ENCODE data around the gene OTX2.

OTX2 gene

DNA sequence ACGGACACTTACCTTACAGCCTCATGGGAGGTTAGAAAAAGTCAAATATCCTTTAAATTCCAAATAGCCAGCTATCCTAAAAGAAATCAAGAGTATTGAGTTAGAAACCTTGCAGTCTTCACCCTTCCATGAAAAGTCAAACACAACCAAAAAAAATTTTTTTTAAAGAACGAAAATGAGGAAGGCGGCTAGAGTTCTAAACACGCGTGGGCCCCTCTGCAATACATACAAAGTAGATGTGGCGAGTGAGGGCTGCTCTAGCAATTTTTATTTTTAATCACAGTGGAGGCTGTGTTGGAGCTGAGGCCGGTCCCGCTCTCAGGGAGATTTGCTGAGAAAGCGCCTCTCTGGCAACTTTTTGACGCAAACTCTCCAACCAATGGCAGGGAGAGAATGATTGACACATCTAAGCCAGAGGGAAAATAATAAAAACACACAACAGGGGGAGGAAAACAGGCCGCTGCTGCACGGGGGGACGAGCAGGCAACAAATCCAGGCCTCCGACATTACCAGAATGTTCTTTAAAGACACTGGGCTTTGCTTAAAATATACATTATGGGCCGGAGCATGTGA lies at the start of gene OTX2:
Gene OTX2 (minus strand): TSS at position 333 of the 573 bp plus-strand sequence. CDS start 5,023 bp downstream, outside the sequence.
- no peak for DNase-seq (ENCODE audit: low spot score)

DNA sequence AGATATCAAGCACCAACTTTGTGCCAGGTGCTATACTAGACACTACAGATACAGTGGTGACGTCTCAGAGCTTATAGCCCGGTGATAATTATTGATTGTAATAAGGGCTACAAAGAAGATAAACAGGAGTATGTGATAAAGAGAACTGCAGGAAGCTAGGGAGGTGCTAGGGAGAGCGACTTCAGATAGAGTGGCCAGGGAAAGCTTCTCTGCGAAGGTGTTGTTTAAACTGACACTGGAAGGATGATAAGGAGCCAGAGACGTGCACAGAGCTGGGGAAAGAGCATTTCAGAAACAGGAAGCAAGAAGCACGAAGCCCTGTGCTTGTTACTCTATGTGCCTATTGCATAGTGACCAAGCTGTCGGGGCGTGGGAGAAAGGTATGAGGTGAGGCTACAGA lies 48.1 kb upstream of the OTX2 start:
- no peak for DNase-seq (ENCODE audit: low spot score)

DNA sequence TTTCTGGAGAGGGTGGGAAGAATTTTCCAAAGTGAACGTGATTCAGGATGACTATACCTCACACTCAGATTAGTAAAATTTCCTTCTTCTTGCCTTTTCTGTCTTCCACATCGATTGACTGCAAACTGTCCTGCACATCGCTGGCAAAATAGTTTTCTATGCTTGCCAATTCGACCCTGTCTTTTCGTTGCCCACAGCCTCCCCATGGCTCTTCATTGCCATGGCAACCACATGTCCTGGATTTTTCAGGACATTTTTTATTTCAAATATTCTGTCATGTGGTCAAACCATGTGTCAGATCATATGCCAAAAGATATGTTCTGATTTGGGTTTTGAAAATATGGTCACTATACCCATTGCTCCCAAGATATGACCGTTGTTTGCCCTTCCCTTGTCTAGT lies 46.9 kb upstream of the OTX2 start:
- no peak for DNase-seq (ENCODE audit: low spot score)

DNA sequence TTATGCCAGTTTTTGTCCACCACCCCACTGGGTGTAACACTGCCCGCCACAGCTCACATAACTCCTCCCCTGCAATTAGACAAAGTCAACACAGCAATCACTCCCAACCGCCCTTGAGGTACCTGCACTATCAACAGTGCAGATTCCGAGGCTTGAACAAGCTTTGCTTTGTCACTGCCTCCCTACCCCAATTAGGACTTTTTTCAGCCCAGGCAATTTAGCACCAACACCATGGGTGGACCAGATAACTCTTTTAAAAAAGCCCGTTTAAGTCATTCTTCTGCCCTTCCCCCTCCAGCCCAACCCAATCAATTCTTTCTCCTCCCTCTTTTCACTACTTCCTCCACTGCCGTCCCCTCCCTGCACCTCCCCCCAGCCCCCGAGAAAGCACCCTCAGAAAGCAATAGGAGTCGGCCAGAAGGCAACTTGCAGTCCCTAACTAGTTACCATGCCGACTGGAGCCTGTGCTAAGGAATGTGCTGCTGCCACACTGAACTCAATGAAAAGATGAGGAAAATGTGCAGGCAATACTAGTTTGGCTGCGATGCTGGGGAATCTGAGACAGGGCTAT lies 45.7 kb upstream of the OTX2 start:
- DNase-seq (ENCODE audit: low spot score), result peak; percentile 13

DNA sequence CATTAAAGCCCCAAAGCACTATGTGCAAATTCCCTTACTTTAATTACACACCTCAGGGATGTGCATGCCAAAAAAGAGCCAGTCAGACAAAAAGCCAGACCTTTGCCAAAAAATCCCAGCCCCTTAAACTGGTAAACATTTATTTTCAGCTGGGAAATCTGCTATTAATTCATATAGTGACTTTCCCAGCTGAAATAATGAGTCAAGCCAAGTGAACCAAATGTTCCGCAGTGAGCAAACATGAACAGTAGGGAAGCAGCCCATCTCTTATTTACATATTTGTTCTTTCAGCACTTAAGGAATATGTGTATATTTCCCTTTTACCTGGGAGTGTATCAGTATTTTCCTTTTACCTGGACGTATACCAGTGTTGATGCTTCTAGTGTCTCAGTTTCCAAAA lies 44.0 kb upstream of the OTX2 start:
- DNase-seq (ENCODE audit: low spot score), result no peak

DNA sequence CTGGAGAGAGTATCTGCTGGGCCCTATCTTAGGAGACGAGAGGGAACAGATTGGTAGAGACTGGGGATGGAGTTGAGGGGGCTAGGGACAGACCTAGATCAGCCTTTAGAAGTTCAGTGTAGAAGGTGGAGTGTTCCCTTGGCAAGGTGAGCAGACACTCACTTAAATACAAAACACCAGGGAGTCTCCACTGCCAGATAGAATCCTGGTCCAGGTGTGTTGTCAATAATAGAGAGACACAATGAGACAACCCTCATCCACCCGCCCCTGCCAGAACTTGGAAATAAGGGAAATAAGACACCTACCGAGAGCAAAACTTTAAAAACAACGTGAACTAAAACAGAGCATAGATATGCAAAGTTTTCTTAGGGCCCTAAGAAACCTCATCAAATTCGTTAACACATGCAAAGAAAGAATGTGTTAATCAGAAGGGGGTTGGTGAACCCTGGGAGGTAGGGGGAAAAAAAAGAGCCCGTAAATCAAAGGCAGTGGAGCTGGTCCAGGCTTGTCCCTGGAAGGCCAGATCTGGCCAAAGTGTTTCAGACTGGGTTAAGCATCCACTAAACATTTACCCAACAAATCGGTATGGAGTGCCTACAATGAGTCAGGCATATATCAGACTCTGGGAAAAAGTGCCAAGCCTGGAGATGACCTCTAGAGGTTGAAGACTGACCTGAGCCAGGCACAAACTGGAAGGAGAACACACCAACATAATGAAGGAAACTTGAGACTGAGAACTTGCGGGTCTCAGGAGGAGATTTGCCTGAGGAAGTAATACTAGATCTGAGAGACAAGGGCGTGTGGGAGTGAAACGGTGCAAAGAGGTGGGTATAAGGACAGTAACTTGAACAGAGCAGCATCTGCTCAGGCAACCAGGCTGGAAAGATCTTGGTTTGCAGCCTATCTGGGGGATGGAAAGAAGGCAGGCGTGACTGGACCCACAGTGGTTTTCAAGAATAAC lies 37.0 kb upstream of the OTX2 start:
- no peak for DNase-seq (ENCODE audit: low spot score)

DNA sequence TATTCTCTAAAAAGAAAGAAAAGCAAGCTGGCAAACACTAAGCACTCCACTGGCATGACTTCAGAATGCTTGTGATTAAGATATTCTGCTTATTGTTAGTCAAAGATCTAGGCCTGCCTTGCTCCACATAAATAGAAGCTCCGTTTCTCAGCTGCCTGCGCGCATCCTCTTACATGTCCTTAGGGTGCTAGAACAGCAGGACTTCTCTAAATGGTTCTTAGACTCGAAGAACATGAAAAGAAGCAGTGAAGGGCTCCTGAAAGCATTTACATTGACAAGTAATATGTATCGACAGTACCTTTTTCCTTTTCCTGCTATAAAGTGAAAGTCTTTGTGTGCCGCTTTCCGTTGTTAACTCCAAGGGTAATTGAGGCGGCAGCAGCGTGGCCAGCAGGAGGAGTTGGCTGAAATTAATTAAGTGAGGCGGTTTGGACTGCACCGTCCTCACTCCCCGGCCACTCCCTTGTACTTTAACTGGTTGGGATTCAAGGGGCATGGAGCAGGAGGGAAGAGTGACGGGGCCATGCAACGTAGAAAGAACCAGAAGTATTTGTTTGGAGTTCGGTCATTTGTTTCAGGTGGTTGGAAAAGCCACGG lies 34.2 kb upstream of the OTX2 start:
- no peak for DNase-seq (ENCODE audit: low spot score)

DNA sequence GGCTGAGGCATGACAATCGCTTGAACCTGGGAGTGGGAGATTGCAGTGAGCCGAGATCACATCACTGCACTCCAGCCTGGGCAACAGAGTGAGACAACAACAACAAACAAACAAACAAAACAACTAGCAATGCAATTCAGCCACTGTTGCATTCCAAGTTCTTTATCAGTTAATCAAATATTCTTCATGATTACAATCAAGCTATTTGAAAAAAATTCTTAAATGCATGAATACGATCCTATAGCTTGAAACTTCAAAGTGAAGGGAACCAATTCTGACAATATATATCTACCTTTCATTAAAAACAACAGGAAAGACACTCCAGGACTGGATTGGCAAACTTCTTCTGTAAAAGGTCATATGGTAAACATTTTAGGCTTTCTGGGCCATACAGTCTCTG lies 31.3 kb upstream of the OTX2 start:
- no peak for DNase-seq (ENCODE audit: low spot score)

DNA sequence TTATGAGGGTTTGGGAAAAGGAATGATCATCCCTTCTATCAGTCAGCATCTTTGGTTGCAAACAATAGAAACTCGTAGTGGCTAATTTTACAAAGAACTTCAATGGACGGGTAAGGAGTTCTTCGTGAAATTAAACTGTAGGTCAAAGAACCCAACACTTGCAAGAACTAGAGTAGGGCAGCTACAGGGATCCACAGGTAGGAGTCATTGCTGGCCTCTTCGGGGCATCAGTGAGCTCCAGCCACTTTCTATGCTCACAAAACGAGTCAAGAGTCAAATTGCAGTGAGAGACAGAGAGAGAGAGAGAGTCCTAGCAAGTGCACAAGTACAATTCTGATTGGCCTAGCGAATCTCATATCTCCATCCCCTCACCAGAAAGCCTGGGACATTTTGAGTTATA lies 29.9 kb upstream of the OTX2 start:
- no peak for DNase-seq (ENCODE audit: low spot score)

DNA sequence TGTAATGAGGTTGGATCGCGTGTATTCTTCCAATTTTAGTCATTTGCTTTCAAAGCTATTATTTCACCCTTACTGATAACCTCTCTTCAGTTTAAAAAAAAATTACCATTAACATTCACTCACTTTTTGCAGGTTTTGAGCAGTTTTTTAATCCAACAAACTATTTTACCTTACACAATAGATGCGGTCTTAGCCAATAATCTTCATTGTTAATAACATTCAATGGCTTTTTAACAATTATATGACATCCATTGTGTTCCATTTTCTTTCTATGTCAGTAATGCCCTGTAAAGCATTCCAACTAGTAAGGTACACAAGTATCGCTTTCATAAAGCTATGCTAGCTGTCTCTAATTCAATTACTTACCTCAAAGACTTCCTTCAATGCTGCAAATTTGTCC lies 18.9 kb upstream of the OTX2 start:
- DNase-seq (ENCODE audit: low spot score), result no peak

DNA sequence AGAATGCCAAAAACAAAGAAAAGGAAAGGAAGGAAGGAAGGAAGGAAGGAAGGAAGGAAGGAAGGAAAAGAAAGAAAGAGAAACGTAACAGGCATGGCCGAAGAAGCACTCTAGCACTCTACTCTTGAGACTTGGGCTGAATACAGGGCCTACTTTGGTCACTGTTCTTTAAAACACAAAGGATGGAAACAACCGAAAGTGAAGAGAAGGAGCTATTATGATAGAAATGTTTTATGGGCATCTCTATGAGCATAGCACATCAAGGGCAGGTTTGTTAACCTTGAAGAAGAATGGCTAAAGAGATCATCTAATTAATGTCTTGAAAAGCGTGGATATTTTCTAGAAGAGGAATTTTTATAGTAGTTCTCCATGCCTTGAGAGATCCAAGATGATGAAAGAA lies 15.9 kb upstream of the OTX2 start:
- DNase-seq (ENCODE audit: low spot score), result no peak

DNA sequence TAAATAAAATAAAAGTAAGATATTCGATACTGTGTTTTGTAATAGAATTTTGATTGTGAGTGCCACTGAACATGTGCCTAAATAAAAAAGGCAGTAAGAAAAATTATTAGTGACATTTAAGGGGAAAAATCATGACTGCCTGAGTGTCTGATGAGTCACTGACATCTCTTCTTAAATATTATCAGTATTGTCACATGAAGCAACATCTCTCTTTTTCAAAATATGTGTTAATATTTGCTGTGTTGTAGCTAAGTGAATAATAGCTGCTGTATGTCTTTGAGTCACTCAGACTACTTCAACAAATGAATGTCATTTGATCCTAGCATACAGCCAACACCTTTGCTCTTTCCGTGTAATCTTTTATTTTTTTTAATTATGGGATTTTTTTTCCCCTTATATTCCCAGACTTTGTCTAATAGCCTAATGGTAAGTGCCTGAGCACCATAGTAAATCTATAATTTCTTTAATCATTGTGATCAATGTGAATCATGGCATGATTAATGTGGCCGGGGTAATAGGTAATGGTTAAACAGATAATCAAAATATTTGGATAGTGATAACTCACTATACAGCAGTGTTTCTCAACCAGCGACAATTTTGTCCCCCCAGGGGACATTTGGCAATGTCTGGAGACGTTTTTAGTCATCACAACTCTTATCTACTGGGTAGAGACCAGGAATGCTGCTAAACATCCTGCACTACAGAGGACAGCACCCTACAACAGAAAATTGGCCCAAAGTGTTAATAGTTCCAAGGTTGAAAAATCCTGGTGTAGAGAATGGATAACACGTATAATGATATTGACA lies 11.7 kb upstream of the OTX2 start:
- no peak for DNase-seq (ENCODE audit: low spot score)

DNA sequence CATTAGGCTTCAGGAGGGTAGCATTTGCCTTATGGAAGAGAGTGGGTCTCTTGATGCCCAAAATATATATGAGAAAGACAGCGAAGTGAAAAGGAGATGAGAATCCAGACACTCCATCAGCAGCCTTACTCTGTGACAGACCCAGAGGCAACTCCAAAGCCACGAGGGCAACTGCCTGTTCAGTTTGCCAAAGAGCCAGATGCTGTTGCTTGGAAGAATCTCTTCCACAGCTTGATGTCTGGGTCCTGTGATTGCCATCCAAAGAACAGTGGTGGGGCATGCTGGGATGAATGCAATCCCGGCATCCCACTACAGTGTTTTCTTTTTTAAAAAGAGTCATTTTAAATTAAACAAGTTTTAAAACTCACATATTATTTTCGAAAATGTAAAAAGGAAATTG lies 10.9 kb upstream of the OTX2 start:
- DNase-seq (ENCODE audit: low spot score), result no peak

DNA sequence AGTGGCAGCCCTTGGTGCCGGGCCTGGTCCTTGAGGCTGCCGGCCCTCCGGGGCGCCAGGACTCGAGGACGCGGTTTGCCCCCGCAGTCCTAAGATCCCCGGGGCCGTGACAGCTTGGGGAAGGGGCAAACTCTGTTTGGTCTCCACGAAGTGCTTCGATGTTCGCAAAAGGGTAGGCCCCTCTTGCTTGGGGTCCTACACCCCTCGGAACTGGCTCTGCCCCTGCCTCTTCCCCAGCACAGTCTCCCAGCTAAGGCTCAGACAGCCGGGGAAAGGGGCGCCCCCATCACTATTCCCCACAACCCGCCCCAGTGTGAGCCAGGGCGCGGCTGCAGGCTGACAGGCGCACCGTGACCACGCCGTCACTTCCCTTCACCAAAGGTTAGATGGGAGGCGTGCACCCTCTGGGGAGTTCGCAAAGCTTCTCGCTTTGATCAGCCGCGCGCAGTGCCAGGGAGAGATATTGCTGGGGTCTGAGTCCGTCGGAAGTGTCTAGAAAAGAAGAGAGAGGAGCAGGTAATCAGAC lies 7.2 kb upstream of the OTX2 start:
- no peak for DNase-seq (ENCODE audit: low spot score)

DNA sequence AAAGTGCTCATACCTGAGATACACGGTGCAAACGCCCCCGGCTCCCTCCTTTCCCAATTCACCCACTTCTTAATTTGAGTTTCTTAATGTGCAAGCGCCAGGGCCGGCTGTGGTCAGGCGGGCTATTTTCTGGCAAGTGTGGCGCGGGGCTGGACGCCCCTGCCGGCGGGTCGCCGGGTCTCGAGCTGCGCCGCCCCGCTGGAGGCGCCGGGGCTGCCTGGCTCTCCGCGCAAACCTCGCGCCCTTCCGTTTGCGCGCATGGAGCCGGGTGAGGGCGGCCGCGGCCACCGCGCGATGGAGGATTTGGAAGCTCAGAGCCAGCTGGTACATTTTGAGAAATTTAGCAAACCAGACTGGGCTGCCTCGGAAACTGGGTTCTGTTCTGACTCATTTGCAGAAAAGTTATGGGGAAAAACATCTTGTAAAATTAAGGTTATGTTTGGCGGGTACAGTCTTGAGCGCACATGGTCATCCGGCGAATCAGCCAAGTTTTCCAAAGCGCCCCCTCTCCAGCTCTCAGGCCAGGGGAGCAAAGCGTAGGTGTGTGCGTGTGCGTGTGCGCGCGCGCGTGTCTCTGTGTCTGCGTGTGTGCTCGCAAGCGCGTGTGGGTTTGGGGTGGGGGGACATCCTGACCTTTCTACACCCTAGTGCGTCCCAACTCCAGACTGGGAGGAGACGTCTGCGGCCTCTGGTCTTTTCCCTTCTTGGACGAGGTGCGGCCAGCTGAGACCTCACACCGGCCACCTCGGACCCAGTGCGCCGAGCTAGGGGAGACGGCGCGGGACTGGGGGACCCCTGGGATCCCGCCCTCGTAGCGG lies 6.5 kb upstream of the OTX2 start:
- no peak for DNase-seq (ENCODE audit: low spot score)

DNA sequence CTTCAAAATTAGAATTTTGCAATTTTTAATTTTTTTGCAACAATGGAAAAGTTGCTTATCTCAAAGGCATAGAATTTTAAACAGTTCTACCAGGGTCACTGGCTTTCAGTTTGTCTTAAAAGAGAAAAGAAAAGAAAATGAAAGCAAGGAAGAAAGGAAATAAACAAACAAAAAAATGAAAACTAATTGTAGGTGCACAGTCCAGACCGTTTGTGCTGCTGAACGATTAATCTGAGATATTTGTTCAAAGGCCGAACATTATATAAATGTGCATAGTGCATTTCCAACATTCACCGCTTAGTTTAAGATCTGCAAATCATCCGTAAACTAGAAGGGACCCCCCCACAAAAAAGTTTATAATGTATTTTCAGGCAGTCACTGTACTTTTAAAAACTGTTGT lies 5.5 kb upstream of the OTX2 start:
- no peak for DNase-seq (ENCODE audit: low spot score)

DNA sequence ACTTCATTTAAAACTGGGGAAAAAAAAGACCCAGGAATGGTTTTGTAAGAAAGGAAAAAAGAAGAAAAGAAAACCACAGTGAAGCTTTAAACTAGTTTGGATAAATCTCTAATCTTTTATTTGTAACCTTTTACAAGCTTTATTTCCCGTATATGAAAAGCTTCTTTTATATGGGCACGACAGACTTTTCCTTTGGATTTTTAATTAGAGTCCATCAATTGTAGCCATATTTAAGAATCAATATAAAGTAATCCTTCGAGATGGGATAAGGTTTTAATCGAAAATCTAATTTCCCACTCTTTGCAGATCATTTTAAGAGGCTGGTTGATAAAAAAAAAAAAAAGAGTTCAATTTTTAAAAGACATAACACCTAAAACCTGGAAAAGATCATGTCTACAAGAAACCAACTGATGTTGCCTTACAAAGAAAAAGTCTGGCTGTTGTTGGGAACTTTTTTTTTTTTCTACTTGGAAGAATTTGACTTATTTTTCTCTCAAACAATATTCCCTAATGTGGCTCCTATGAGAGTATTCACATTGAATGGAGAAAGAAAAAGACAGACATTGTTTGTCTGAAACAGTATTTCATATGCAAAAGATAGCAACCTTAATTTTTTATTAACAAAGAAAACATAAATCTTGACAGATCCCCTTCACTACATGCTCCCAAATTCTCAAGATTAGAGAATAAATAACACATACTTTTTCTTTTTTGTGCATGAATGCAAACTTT lies 4.9 kb upstream of the OTX2 start:
- no peak for DNase-seq (ENCODE audit: low spot score)

DNA sequence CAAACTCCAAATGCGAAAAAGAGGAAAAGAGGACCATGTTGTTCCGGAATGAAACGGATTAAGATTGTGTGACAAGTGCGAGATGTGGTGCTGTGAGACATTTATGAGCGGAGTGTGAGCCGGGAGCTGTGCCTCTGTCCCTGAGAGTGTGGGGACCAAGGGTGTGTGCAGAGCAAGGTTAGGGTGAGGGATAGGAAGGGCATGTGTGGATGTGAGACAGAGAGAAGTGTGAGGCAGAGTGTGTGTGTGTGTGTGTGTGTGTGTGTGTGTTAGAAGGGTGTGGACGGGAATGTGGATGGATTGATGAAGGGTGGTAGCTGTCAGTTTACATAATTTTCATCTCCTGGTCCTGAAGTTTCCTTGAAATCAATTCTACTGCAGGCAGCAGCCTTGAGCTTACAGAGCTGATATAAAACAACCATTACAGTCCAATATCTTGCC lies 4.3 kb upstream of the OTX2 start:
- no peak for DNase-seq (ENCODE audit: low spot score)

DNA sequence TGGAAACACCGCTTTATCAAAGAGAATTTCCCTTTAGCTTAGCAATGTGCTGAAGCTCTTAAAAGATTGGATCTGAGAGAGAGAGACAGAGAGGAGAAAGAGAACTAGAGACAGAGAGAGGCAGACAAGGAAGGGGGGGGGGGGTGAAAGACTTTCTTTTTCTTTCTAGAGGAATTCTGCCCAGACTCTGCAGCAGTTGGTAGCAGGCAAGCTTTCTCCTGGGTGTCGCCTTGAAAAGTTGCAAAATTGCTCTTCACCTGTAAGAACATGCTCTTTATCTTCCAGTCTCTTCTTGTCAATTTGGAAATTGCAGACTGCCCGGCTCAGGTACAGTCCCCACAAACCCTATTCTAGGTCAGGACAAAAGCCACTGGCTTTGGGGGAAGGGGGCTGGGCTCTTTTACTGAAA lies 2.9 kb upstream of the OTX2 start:
- no peak for DNase-seq (ENCODE audit: low spot score)
